ENCODE measurements around the gene NAPEPLD.

- TF ChIP-seq POLR2A (IDR thresholded peaks at IDR 0.05) (no peak), POLR2AphosphoS5 (IDR thresholded peaks at IDR 0.05) (no peak), CTCF (IDR thresholded peaks at IDR 0.05) (no peak), EP300 (IDR thresholded peaks at IDR 0.05) (no peak)
Observed at GRCh38 chr7:103100348-103100747, 48.6 kb downstream of the NAPEPLD start.
